NK-92 (cell line): ENCODE data around the gene COX5A.
"Not testable (repeated sequence)": the region's sequence is repeated elsewhere in the genome, so short reads cannot be mapped to it uniquely, and the experiment has no call there.

ENCODE experiments used
- DNase-seq: peaks from one replicate; lab custom pipeline; 2025; ENCODE audit not compliant: unreplicated experiment; lab: John Stamatoyannopoulos, UW

COX5A gene

DNA sequence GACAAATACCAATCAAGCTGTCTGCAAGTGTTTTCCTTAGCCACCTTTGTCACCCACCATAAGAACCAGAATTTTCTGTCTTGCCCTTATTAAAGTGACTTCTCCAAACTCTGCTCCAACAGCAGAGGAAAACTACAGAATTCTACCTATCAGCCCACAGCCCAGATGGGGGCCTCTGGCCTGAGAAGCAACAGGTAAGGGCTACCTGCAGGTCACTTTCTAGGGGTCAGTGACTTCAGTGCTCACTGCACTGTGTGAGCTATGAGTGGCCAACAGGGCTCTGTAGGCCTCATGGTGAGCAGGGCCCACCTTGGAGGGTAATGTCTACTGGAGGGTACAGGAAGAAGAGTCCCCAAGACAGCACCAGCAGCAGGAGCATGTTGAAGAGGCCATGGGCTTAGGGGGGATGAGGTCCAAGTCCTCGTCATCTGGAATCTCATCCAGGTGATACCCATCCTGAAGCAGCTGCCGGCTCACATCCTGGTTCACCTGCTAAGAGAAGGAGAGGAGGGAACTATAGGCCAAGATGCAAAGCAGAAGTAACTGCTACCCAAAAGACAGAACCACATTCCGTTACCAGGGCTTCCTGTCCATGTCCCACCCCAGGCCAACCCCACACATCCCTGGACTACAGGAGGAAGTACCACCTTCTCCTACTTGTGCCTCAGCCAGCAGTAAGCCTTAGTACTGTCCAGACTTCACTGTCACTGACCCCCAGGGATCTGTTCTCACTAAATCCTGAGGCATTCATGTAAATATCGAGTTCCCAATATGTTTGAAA, 35.4 kb downstream of the COX5A start:
- no peak for DNase-seq

DNA sequence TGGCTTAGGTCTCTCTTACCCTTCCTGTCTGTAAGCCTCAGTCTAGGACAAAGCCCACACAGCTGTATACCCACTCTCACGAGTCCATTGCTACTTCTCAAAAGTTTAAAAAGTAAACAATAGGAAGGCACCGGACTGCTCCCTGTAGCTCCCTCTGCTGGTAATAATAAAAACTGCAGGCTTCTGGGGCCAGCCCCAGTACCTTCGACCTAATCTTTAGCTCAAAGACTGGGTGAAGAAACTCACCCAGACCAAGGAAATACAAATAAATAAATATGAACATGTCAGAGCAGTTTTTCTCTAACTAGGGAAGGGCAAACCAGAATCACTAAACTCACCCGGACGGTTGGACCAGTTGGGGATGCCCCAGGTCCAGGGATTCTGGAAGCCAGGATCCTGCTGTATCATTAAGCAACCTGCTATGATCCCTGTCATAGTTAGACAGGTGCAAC, 36.2 kb downstream of the COX5A start:
- no peak for DNase-seq

DNA sequence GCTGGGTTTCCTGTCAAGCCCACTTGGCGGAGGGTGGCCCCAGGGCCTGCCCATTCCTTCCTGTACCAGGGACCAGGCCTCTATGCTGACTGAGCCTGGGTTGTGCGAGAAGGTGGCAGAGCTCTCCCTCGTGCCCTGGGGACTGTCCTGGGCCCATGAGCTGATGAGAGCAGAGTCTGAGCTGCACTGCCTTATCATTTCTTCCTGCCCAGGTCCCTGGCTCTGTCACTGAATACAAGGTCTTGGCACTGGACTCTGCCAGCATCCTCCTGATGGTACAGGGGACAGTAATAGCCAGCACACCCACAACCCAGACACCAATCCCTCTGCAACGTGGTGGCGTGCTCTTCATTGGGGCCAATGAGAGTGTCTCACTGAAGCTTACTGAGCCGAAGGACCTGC, 40.6 kb downstream of the COX5A start:
- DNase-seq = no peak

DNA sequence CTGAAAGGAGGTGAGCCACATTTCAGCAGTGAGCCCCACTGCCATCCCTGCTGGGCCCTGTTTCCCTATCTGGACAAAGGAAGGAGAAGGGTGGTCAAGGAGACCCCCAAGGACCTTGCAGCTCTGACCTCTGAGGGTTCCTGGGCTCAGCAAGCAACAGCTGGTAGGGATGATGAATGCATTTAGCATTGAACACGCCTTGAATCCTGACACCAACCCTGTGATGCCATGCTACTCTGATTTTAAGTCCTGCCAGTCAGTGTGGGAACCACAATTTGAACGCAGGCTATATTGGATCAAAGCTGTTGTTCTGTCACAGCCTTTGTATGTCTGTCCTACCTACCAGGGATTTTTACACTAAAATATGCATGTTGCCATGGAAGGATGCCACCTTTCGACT, 41.6 kb downstream of the COX5A start:
- DNase-seq = no peak

DNA sequence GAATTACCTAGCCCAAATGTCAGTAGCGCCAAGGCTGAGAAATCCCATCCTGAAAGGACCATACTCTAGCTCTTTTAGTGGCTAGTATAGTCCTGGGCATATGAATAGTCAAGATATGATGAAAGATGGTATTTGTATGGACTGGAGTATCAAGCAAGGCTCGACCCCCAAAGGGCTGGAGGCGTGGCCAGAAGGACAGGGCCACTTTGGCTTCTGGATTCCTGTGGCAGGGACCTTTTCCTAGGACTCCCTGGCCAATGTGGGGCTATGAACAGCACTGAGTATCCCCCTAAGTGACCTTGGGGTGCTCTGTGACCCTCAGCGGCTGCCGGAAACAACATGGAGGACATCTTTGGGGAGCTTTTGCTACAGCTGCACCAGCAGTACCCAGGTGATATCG, 42.0 kb downstream of the COX5A start:
- no peak for DNase-seq

DNA sequence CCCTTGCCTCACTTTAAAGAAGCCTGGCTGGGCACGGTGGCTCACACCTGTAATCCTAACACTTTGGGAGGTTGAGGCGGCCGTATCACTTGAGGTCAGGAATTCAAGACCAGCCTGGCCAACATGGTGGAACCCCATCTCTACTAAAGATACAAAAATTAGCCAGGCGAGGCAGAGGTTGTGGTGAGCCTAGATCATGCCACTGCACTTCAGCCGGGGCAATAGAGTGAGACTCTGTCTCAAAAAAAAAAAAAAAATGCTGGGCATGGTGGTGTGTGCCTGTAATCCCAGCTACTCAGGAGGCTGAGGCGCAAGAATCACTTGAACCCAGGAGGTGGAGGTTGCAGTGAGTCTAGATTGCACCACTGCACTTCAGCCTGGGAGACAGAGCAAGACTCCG, 43.5 kb downstream of the COX5A start:
- not testable (repeated sequence) for DNase-seq

DNA sequence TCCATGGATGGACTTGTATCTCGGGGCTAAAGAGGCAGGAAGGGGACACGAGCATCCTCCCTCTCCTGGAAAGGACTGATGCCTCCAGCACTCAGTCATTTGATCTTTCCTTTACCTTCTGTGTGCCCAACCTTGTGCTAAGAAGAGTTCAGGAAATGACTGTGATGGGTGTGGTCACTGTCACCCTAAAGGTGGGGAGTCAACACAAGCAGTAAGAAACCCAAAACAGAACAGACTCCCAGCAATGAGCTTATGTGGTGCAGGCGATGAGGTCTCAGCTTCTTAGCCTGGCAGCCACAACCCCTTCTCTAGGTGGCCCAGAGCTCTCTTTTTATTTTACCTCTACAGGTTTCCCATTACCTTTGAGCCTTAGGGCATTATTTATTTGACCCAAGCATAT, 44.2 kb downstream of the COX5A start:
- DNase-seq = no peak

DNA sequence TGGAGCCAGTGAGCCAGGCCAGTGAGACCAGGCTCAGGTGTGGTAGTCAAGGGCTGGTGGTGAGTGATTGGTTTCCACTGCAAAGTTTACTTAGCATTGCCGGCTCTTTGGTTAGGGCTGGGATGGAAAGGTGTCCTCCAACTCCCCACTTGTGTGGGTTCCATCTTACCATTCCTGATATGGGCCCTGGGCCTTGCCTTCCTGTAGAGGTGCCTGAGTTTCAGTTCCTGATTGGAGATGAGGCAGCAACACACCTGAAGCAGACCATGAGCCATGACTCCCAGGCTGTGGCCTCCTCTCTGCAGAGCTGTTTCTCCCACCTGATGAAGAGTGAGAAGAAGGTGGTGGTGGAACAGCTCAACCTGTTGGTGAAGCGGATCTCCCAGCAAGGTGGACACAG, 44.9 kb downstream of the COX5A start:
- no peak for DNase-seq

DNA sequence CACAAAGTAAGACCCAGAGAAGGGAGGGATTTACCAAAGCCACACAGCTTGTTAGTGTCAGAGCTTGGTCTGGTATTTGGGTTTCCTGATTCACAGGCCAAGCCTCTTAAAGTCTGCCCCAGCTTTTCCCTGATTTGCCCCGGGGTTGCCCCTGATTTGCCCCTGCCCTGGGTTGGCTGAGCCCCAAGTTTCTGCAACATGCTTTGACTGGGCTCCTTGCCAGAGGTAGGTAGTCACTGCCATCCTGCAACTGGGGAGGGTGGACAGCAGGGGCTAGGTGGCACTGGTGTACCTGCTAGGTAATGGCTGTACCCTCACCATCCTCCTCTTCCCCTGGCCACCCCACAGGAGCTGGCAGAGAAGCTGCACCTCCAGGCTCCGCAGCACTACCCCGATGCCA, 45.6 kb downstream of the COX5A start:
- no peak for DNase-seq

DNA sequence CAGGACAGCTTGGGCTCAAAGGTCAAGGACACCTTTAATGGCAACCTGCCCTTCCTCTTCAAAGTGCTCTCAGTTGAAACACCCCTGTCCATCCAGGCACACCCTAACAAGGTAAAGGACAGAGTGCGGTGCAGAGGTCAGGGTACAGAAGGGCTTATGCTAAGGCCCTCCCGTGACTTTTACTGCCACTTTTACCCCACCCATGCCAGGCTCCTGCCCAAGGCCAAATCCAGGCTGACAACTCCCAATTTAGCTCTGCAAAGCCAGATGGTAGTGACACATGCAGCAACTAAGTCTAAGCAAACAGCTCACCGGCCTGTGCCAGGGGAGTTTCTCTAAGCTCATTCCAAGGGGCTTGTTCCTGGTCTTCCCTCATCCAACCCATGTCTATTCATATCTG, 46.4 kb downstream of the COX5A start:
- no peak for DNase-seq

DNA sequence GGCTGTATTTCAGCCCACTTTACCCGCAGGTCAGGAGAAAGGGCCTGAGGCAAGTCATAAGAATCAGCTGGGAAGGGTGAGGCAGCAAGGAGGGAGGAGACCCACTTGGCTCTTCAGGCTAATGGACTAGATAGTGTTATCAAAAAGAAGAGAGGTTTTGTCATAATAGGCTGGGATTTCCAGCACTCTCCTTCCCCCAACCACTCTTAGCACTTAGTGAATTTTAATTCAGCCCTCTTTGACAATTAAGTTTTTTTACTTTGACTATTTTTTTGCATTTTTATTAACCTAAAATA, 47.3 kb downstream of the COX5A start:
- DNase-seq = no peak

DNA sequence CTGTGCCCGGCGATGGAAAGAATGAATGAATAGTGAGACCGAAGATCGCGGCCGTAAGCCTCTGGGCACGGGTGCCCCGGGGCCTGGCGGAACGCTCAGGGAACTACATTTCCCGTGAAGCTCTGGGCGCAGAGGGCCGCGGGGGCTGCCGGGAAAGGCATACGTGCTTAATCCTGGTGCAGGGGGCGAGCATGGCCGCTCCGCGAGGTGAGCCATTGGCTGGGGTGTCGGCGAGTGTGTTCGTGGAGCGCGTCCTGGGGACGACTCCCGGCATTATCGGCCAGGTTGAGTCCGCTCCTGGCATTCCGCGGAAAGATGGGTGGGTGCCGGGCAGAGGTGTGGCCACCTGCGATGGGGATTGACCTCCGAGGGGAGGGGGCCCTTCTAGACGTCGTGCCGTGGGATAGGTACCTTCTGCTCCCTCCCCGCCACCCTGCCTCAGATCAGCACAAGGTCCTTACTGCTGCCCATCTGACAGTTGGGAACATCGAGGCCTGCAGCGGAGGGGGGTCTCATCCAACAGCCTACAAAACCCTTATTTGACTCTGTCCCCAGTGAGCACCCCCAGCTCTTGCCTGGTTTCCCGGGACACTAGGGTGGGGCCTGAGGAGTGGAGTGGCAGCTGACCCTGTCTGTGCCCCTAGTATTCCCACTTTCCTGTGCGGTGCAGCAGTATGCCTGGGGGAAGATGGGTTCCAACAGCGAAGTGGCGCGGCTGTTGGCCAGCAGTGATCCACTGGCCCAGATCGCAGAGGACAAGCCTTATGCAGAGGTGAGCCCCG, 47.8 kb downstream of the COX5A start, which contains the start of gene MPI:
Gene MPI (plus strand): TSS at position 160 of the 782 bp plus-strand sequence. CDS start 32 bp downstream, at position 192.
- no peak for DNase-seq

DNA sequence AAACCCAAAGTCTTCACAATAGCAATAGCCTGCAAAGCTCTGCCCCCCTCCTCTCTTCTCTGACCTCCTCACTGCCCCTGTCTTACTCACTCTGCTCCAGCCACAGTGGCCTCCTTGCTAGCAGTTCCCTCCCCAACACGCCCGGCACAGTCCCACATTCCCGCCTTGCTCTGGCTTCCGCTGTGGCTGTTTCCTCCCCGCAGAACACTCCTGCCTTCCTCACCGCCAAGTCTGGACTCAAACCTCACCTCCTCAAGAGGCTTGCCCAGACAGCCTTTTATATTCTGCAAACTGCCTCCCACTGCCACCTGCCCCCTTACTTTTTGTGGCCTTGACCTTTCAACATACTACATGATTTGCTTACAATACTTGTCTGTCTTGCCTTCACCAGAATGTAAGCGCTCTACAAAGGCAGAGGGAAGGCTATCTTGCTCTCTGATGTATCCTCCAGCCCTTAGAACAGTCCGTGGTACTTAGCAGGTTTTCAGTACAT, 48.4 kb downstream of the COX5A start:
- no peak for DNase-seq

DNA sequence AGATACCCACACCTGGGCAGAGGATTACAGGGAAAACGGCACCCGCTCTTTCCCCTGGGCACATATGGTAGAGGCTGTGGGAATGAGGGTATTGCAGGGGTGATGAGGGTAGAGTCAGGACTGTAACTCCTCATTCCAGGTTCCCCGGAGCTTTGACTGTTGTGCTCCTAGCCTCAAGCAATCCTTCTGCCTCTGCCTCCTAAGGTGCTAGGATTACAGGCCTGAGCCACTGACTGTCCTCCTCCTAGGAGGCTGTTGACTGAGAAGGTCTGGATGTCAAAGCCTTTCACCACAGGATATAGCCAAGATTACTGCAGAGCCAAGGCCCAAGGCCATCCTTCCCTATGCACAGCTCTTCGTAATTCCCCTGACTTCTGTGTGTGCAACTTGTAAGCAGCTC, 49.2 kb downstream of the COX5A start:
- DNase-seq = no peak

DNA sequence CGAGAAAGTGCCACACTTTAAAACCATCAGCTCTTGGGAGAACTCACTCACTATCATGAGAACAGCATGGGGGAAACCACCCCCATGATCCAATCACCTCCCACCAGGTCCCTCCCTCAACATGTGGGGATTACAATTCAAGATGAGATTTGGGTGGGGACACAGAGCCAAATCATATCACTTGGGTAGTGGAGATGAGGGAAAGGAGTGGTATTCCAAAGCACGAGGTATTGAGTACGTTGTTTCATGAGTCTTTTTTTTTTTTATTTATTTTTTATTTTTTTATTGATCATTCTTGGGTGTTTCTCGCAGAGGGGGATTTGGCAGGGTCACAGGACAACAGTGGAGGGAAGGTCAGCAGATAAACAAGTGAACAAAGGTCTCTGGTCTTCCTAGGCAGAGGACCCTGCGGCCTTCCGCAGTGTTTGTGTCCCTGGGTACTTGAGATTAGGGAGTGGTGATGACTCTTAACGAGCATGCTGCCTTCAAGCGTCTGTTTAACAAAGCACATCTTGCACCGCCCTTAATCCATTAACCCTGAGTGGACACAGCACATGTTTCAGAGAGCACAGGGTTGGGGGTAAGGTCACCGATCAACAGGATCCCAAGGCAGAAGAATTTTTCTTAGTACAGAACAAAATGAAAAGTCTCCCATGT, 50.2 kb downstream of the COX5A start:
- not testable (repeated sequence) for DNase-seq

DNA sequence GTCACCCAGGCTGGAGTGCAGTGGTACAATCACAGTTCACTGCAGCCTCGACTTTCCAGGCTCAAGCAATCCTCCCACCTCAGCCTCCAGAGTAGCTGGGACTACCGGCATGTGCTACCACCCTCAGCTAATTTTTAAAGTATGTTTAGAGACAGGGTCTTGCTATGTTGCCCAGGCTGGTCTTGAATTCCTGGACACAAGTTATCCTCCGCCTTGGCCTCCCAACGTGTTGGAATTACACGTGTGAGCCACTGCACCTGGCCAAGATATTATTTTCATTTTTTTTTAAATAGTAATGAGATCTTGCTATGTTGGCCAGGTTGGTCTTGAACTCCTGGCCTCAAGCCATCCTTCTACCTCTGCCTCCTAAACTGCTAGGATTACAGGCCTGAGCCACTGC, 52.4 kb downstream of the COX5A start:
- DNase-seq = no peak

DNA sequence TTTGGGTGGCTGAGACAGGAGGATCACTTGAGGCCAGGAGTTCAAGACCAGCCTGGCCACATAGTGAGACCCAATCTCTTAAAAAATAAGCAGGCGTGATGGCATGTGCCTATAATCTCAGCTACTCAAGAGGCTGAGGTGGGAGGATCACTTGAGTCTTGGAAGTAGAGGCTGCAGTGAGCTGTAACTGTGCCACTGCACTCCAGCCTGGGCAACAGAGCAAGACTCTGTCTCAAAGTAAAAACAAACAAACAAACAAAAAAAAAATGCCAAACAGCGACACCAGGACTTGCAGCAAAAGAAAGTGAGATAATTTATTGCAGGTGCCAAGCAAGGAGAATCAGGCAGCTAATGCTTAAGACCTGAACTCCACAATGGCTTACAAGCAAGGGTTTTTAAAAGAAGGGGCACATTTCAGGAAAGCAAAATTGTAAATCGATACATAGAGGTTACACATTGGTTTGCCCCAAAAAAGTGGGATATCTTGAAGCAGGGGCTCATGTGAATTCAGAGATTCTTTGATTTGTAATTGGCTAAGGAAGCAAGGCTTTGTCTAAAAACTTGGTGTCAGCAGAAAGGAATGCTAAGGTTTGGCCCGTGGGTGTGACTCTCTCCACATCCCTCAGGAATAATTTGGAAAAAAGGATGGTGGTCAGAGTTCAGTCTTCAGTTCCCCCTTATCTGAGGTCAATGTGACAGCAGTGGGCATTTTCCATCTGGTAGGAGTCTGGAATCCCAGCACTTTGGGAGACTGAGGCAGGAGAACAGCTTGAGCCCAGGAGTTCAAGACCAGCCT, 53.2 kb downstream of the COX5A start:
- no peak for DNase-seq

DNA sequence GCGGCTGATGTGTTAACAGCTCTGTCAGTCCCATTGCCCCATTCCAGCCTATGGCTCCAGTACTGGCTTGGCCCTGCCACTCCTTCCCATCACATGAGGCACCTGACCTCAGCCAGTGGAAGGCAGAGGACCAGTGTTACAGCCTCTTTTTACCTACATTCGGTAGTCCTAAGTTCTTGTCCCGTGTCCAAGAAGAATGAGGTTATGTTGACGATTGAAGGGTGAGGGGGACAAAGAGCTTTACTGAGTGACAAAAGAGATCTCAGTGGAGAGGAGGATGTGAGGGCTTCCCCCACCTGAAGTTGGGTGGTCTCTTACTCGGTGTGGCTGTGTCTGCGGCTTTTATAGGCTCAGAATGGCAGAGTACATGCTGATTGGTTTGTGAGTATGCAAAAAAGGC, 55.3 kb downstream of the COX5A start:
- DNase-seq = no peak

DNA sequence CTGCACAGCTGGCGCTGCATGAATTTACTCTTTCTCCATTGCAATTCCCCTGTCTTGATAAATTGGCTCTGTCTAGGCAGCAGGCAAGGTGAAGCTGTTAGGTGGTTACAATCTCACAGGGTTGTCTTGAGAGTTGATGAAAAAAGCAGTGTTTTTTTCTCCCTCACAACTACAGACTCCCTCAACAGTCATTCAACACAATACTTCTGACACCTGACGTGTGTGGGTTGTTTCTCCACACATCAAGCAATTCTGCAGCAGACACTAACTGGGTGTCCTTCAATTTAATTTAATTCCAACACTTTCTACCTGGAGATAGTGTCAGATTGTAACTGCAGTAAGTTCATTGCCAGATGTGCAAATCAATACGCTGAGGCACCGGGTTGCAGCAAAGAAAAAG, 59.6 kb downstream of the COX5A start:
- DNase-seq = no peak

DNA sequence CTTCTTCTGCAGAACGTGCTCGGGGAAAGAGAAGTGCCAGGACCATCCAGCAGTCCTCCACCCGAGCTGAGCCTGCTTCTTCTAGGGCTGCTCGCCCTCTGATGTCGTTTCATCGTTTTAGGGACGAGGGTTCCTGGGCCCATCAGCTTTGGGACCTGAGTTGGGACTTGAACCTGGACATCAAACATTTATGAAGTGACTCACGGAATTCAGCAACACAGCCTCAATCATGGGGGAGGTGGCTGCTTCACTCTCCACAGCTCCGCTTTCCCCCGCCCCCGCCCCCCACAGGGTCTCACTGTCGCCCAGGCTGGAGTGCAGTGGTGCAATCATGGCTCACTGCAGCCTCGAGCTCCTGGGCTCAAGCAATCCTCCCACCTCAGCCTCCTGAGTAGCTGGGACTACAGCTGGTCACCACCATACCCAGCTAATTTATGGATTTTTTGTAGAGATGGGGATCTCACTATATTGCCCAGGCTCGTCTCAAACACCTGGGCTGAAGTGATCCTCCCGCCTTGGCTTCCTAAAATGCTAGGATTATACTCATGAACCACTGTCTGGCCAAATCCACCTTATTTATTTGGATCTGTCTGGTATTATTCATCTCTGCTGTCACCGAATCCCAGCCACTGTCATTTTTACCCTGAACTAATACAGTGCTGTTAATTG, 64.0 kb downstream of the COX5A start:
- no peak for DNase-seq
